Measurements from ENCODE around the gene CAMK2N2.
A peak's percentile ranks its signal among the peaks of the same experiment; 100 is the strongest.
"Not testable (repeated sequence)": the region's sequence is repeated elsewhere in the genome, so short reads cannot be mapped to it uniquely, and the experiment has no call there.

The CAMK2N2 gene

DNA sequence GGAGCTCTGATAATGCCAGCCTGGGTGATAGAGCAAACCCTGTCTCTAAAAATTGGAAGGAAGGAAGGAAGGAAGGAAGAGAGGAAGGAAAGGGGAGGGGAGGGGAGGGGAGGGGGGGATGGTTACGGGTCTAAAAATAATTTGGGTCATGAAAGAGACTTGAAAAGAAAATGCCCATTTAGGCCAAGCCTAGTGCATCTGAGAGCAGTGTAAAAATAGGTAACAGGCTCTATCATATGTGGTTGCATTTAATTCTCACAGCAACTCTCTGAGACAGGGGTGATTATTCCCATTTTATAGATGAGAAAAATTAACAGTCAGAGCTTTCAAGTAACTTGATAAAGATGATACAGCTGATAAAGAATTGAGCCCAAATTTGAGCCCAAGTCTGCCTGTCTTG, 10.9 kb upstream of the CAMK2N2 start:
- no peak for DNase-seq

DNA sequence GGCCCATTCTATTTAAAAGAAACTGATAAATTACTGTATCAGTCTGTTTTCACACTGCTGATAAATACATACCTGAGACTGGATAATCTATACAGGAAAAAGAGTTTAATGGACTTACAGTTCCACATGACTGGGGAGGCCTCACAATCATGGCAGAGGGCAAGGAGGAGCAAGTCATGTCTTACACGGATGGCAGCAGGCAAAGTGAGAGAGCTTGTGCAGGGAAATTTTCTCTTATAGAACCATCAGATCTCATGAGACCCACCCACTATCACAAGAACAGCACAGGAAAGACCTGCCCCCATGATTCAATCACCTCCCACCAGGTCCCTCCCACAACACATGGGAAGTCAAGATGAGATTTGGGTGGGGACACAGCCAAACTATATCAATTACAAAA, 5.9 kb upstream of the CAMK2N2 start:
- not testable (repeated sequence) for DNase-seq

- DNase-seq: no peak
Measured at GRCh38 chr3:184262764-184263179, 1.4 kb upstream of the CAMK2N2 start.

- DNase-seq: no peak
Measured at GRCh38 chr3:184261854-184262763, 756 bp upstream of the CAMK2N2 start.

- no peak for DNase-seq
Measured at GRCh38 chr3:184260724-184261269, 556 bp downstream of the CAMK2N2 start.

DNA sequence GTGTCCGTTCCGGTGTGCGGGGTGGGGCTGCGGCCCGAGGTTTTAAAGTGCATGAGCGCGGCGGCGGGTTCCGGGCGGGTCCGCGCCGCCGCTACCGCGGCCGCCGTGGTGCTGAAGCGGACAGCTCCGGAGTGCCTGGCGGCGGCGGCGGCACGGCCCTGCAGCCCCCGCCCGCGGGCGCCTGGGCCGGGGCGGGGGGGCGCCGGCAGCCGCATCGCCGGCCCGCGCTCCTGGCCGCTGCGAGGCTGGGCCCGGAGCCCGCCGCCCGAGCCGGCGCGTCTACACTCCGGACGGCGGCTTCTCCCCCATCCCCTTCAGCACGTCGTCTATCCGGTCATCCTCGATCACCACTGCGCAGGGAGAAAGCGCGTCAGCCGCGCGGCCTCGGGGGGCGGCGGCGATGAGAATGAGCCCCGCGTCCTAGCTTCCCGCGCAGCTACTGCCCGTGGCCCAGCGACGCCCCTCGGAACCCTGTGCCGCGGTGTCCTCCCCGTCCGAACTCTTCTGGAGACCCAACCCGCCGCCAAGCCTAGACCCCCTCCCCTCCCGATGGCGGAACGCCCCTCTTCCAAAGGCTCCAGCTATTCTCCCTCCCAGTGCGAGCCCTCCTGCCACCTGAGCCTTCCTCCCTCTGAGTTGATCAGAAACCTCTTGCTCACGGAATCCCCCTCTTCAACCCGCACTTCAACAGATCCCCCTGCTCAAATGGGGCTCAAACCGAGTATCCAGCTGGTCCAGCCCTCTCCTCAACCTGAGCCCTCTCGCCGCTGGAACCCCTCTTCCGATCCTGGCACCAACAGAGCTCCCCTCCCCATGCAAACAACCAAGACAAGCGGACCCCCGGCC, 1.3 kb downstream of the CAMK2N2 start:
- DNase-seq: peak; percentile 68

GRCh38 chr3:184259396-184259877, 1.9 kb downstream of the CAMK2N2 start:
- no peak for DNase-seq

DNA sequence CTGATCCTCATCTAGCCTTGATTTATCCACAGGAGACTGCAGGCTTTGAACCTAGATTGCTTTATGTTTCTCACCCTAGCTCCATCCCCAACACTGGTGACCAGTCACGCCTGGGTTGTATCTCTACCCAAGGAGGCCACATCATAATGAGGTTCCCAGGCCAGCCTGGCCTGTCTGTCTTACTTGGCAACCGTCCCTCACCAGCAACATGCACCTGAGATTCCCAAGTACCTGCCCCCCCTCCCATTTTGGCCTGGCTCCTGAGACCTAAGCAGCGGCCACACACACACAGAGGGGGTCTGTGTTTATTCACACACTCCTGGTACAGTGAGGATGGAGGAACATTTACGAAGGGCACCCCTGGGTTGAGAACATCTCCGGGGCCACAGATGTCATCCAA, 2.4 kb downstream of the CAMK2N2 start:
- no peak for DNase-seq

DNA sequence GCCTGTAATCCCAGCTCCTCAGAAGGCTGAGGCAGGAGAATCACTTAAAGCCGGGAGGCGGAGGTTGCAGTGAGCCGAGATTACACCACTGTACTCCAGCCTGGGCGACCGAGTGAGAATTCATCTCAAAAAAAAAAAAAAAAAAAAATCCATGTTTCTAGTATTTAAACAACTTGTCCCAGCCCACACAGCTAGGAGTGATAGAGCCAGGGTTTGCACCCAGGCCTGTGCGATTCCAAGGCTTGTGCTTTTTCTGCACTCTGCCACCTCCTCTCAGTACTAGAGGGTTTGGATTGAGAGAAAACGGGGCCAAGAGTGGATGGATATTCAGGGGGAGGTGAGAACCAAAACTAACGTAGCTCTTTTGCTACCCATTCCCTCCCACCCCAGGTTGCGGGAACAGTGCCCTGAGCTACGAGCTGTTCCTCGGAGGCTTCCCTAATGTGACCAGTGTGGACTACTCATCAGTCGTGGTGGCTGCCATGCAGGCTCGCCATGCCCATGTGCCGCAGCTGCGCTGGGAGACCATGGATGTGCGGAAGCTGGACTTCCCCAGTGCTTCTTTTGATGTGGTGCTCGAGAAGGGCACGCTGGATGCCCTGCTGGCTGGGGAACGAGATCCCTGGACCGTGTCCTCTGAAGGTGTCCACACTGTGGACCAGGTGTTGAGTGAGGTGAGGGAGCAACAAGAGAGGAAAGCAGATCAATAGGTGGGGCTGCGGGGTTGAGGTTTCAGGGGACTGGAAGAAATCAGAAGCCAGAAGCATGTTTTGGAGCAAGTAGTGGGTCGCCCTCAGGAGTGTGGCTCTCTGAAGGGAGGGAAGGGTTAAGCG, 4.1 kb downstream of the CAMK2N2 start:
- no peak for DNase-seq

GRCh38 chr3:184255291-184256039, 5.9 kb downstream of the CAMK2N2 start:
- DNase-seq: no peak

DNA sequence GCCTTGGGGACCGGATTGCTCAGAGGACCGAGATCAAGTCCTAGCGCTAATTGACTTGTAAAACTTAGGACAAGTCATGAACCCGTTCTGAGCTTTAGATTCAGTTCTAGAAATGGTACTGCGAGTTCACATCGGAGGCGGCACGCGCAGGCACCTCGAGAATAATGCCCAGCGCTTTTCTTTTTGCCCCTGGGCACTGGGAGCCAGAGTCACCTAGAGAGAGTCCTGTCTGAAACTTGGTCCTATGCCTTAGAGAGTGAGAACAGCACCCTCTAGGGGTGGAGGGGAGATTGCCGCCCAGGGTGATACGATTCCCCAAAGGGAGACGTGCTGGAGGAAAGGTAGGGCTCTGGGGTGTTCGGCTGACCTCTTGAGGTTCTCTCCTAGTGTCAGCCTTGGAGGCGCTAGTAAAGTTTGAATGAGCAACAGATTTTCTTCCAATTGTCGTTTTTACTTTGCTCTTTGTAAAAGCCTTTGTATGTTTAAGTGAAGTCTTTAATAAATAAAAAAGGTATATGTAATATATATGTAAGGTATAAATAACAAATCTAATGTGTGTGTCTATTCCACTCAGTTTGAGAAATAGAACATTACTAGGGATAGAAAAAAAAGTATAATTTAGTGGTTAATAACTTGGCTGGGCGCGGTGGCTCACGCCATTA, 11.1 kb downstream of the CAMK2N2 start:
- peak; percentile 96 for DNase-seq

DNA sequence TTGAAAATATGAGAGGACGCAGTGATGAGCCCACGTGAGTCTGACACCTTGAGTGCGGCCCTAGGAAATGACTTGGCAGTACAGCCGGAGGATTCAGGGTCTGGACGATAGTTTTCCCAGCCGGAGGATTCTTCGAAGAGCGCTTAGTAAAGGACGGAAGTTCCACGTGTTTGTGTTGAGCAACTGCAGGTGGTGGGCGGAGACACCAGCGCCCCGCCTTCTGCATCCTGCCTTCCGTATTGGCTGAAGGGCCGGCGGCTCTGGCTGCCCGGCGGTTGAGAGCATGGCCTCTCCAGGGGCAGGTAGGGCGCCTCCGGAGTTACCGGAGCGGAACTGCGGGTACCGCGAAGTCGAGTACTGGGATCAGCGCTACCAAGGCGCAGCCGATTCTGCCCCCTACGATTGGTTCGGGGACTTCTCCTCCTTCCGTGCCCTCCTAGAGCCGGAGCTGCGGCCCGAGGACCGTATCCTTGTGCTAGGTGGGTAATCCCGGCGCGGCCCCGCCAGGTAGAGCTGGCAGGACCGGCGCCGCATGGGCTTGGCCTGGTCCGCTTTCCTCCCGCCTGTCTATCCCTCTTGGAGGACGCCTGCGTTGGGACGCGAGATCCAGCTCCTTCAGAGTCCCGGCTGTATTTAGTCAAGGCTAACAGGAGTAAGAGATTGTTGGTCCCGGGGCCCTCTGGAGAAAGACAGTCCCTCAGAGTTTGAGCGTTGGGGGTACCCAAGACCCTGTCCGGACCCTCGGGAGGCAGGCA, 11.8 kb downstream of the CAMK2N2 start, which contains the start of gene EEF1AKMT4:
Gene EEF1AKMT4 (plus strand): TSS at position 261 of the 755 bp plus-strand sequence. CDS start 23 bp downstream, at position 284.
- DNase-seq: peak; percentile 95

- DNase-seq: peak; percentile 97
Measured at GRCh38 chr3:184248454-184249411, 12.6 kb downstream of the CAMK2N2 start, which contains the start of gene ALG3. Gene ALG3, minus strand, starts transcription at chr3:184248962. Its CDS starts 22 bp downstream, at chr3:184248940.

- no peak for DNase-seq
Measured at GRCh38 chr3:184242297-184242685, 19.1 kb downstream of the CAMK2N2 start.

GRCh38 chr3:184241447-184242296, 19.7 kb downstream of the CAMK2N2 start:
- DNase-seq: peak; percentile 61

DNA sequence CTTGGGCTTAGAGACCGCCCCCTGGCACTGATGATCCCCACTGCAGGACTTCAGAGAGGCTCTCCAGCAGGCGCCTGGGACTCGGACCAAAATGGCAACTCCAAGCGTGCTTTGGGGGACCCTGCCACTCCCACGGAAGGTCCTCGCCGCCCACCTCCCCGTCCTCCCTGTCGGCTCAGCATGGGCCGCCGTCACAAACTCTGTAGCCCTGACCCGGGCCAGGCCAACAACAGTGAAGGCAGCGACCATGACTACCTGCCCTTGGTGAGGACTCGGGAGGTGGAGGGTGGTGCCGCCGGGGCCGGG, 20.3 kb downstream of the CAMK2N2 start:
- no peak for DNase-seq

GRCh38 chr3:184240384-184241140, 20.8 kb downstream of the CAMK2N2 start:
- DNase-seq: no peak
